Neural cell (in vitro differentiated cells): ENCODE data around the gene MOBP. TPM values are rescaled to one million over a fixed set of nuclear protein-coding genes. Genes with fewer than 3 reads are reported as not detected.

ENCODE experiments used
- H2AFZ ChIP-seq: fragments of 200-600, 300-800 bp; sonication (generic), shearing (Covaris generic); 2 replicates; pipeline ENCODE4 v1.6.0; 2014; ENCODE audit warnings: low read depth, mild to moderate bottlenecking, antibody characterized with exemption, low read length, moderate library complexity
- H3F3A ChIP-seq: fragments of 200-600 bp; shearing (Covaris generic); 2 replicates; pipeline ENCODE4 v1.6.1; 2016; ENCODE audit warnings: mild to moderate bottlenecking, moderate library complexity, mixed read lengths, antibody characterized with exemption, low read length; ENCODE audit not compliant: insufficient read depth, poor library complexity, severe bottlenecking
- H3K27ac ChIP-seq: fragments of 200-600, 300-800 bp; sonication (generic), shearing (Covaris generic); 2 replicates; pipeline ENCODE4 v1.5.1; 2014; ENCODE audit warnings: mild to moderate bottlenecking, low read length, moderate library complexity
- H3K27me3 ChIP-seq: fragments of 300-800, 200-600 bp; sonication (generic), shearing (Covaris generic); 2 replicates; pipeline ENCODE4 v1.6.0; 2014; ENCODE audit warnings: mild to moderate bottlenecking, low read depth, low read length, moderate library complexity; ENCODE audit not compliant: insufficient read depth
- H3K36me3 ChIP-seq: fragments of 300-800, 200-600 bp; sonication (generic), shearing (Covaris generic); 2 replicates; pipeline ENCODE4 v1.5.1; 2014; ENCODE audit warnings: mild to moderate bottlenecking, antibody characterized with exemption, low read length, moderate library complexity; ENCODE audit not compliant: insufficient read depth
- H3K4me2 ChIP-seq: fragments of 300-800, 200-600 bp; sonication (generic), shearing (Covaris generic); 2 replicates; pipeline ENCODE4 v1.6.0; 2014; ENCODE audit warnings: mild to moderate bottlenecking, low read length
- H3K4me3 ChIP-seq: fragments of 300-800, 200-600 bp; sonication (generic), shearing (Covaris generic); 2 replicates; pipeline ENCODE4 v1.5.1; 2014; ENCODE audit warnings: mild to moderate bottlenecking, low read length, moderate library complexity
- H3K79me2 ChIP-seq: fragments of 200-600 bp; shearing (Covaris generic); replicated peaks from 2 replicates; pipeline ENCODE4 v1.6.0; 2014; ENCODE audit warnings: mild to moderate bottlenecking, low read length, moderate library complexity; ENCODE audit not compliant: insufficient read depth
- H3K9ac ChIP-seq: fragments of 300-800, 200-600 bp; sonication (generic), shearing (Covaris generic); 2 replicates; pipeline ENCODE4 v1.6.1; 2016; ENCODE audit warnings: mild to moderate bottlenecking, low read length, mixed read lengths
- H3K9me2 ChIP-seq: fragments of 200-600 bp; shearing (Covaris generic); 2 replicates; pipeline ENCODE4 v1.6.1; 2016; ENCODE audit warnings: mild to moderate bottlenecking, low read length, mixed read lengths; ENCODE audit not compliant: insufficient read depth
- H3K9me3 ChIP-seq: fragments of 200-600, 300-800 bp; sonication (generic), shearing (Covaris generic); 2 replicates; pipeline ENCODE4 v1.6.1; 2016; ENCODE audit warnings: mild to moderate bottlenecking, mixed run types, low read length, moderate library complexity, mixed read lengths
- H4K20me1 ChIP-seq: fragments of 200-600 bp; shearing (Covaris generic); 2 replicates; pipeline ENCODE4 v1.6.1; 2016; ENCODE audit warnings: mild to moderate bottlenecking, mixed run types; ENCODE audit not compliant: insufficient read depth
- EP300 ChIP-seq: fragments of 450-650 bp; conservative IDR thresholded peaks from 2 replicates; pipeline ENCODE4 v1.6.1; 2014; ENCODE audit warnings: antibody characterized with exemption, mild to moderate bottlenecking, moderate library complexity; ENCODE audit not compliant: poor library complexity, severe bottlenecking
- EZH2 ChIP-seq: fragments of 200-600, 300-800 bp; shearing (Covaris generic), sonication (generic); IDR thresholded peaks from 2 replicates; pipeline ENCODE4 v1.6.1; 2014; ENCODE audit warnings: antibody characterized with exemption, low read length, borderline replicate concordance, mild to moderate bottlenecking; ENCODE audit not compliant: insufficient read depth, poor library complexity, severe bottlenecking
- MXI1 ChIP-seq: fragments of 450-650 bp; conservative IDR thresholded peaks from 2 replicates; pipeline ENCODE4 v1.6.1; 2014; ENCODE audit warnings: antibody characterized with exemption, mild to moderate bottlenecking; ENCODE audit not compliant: poor library complexity, severe bottlenecking
- POLR2AphosphoS5 ChIP-seq: IDR thresholded peaks from 2 replicates; pipeline ENCODE4 v1.6.1; 2012
- RAD21 ChIP-seq: fragments of 450-650 bp; conservative IDR thresholded peaks from 2 replicates; pipeline ENCODE4 v1.6.1; 2014; ENCODE audit warnings: antibody characterized with exemption, mild to moderate bottlenecking, moderate library complexity
- SMC3 ChIP-seq: fragments of 450-650 bp; conservative IDR thresholded peaks from 2 replicates; pipeline ENCODE4 v1.6.1; 2014; ENCODE audit warnings: antibody characterized with exemption, mild to moderate bottlenecking, moderate library complexity; ENCODE audit not compliant: poor library complexity
- TAF1 ChIP-seq: IDR thresholded peaks from 2 replicates; pipeline ENCODE4 v1.6.1; 2012; ENCODE audit warnings: low read depth
- polyA plus RNA-seq: library from polyadenylated mRNA; depleted of rRNA; stranded (reverse); fragments of >200 nt; gene quantifications from 2 replicates; pipeline ENCODE4 v1.2.3, GENCODE V29; 2014
- TF ChIP-seq, protein P1 (sequence below): fragments of 450-650 bp; IDR thresholded peaks from 2 replicates; pipeline ENCODE4 v1.5.1; 2014; ENCODE audit warnings: antibody characterized with exemption, mild to moderate bottlenecking, moderate library complexity; ENCODE audit not compliant: poor library complexity, severe bottlenecking
- TF ChIP-seq, protein P2 (sequence below): IDR thresholded peaks from 2 replicates; pipeline ENCODE4 v1.6.1; 2012; ENCODE audit warnings: borderline replicate concordance

The MOBP gene
- polyA plus RNA-seq, 1 donor from 2014 or later: not detected

DNA sequence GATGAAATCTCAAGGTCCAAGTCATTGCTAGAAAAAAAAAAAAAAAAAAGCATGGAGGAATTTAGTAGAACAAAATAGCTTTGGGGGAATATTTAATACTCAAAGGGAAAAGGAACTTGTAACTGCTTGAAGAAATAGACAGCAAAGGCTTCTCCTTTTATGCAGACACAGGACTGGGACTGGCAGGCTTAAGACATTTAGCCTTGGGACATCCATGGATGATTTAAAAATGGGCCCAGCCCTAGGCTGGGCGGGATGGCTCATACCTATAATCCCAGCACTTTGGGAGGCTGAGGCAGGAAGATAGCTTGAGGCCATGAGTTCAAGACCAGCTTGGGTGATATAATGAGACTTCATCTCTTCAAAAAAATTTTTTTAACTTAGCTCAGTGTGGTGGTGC lies 41.2 kb upstream of the MOBP start:
- Histone ChIP-seq H3K36me3 (no peaks in the 10 kb centered on the region), H4K20me1 (no peaks in the 10 kb centered on the region), H3K9ac (no peak overlapping the region), H3F3A (no peaks in the 10 kb centered on the region), H3K9me2 (no peaks in the 10 kb centered on the region), H3K9me3 (no peaks in the 10 kb centered on the region), H3K27ac (no peak overlapping the region), H3K4me2 (no peak overlapping the region), H3K27me3 (no peaks in the 10 kb centered on the region), H3K4me3 (no peak overlapping the region), H3K79me2 (no peaks in the 10 kb centered on the region), H2AFZ (no peak overlapping the region)
- TF ChIP-seq EZH2: no peak
- TF ChIP-seq SMC3: no peak
- TF ChIP-seq, protein P1, sequence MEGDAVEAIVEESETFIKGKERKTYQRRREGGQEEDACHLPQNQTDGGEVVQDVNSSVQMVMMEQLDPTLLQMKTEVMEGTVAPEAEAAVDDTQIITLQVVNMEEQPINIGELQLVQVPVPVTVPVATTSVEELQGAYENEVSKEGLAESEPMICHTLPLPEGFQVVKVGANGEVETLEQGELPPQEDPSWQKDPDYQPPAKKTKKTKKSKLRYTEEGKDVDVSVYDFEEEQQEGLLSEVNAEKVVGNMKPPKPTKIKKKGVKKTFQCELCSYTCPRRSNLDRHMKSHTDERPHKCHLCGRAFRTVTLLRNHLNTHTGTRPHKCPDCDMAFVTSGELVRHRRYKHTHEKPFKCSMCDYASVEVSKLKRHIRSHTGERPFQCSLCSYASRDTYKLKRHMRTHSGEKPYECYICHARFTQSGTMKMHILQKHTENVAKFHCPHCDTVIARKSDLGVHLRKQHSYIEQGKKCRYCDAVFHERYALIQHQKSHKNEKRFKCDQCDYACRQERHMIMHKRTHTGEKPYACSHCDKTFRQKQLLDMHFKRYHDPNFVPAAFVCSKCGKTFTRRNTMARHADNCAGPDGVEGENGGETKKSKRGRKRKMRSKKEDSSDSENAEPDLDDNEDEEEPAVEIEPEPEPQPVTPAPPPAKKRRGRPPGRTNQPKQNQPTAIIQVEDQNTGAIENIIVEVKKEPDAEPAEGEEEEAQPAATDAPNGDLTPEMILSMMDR: no peak

DNA sequence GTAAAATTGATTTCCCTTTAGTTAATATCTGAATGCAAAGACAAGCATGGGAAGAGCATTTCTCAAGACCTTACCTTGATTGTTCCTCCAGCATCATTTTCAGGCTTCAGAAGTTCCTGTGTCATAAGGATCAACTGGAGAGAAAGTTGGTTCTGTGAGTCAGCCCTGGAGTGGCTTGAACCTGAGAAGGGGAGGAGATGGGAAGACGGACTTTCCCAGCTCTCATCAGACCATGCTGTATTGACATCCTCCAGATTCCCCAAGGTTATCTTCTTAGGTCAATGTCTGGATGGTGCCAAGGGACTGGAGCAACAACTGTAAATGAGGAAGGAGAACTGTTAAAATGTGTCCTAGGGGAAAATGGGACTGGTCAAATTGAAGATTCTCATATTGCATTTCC lies 40.0 kb upstream of the MOBP start:
- no peaks in the 10 kb centered on the region for H3F3A ChIP-seq
- no peaks in the 10 kb centered on the region for H4K20me1 ChIP-seq
- H3K36me3 ChIP-seq: no peaks in the 10 kb centered on the region
- H3K4me3 ChIP-seq: no peak overlapping the region
- no peaks in the 10 kb centered on the region for H3K79me2 ChIP-seq
- H3K9me2 ChIP-seq: no peaks in the 10 kb centered on the region
- no peak overlapping the region for H3K27ac ChIP-seq
- TF ChIP-seq, protein P1: no peak
- TF ChIP-seq TAF1 (no peak), RAD21 (no peak), MXI1 (no peak), POLR2AphosphoS5 (no peak), SMC3 (no peak), EP300 (no peak), EZH2 (no peak)
- TF ChIP-seq, protein P2, sequence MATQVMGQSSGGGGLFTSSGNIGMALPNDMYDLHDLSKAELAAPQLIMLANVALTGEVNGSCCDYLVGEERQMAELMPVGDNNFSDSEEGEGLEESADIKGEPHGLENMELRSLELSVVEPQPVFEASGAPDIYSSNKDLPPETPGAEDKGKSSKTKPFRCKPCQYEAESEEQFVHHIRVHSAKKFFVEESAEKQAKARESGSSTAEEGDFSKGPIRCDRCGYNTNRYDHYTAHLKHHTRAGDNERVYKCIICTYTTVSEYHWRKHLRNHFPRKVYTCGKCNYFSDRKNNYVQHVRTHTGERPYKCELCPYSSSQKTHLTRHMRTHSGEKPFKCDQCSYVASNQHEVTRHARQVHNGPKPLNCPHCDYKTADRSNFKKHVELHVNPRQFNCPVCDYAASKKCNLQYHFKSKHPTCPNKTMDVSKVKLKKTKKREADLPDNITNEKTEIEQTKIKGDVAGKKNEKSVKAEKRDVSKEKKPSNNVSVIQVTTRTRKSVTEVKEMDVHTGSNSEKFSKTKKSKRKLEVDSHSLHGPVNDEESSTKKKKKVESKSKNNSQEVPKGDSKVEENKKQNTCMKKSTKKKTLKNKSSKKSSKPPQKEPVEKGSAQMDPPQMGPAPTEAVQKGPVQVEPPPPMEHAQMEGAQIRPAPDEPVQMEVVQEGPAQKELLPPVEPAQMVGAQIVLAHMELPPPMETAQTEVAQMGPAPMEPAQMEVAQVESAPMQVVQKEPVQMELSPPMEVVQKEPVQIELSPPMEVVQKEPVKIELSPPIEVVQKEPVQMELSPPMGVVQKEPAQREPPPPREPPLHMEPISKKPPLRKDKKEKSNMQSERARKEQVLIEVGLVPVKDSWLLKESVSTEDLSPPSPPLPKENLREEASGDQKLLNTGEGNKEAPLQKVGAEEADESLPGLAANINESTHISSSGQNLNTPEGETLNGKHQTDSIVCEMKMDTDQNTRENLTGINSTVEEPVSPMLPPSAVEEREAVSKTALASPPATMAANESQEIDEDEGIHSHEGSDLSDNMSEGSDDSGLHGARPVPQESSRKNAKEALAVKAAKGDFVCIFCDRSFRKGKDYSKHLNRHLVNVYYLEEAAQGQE: no peak
- no peak overlapping the region for H3K9ac ChIP-seq
- H2AFZ ChIP-seq: no peak overlapping the region
- H3K9me3 ChIP-seq: no peaks in the 10 kb centered on the region
- no peak overlapping the region for H3K4me2 ChIP-seq
- H3K27me3 ChIP-seq: no peaks in the 10 kb centered on the region
